GDM1 (cell line): ENCODE data around the gene GMPPA.

Experiments used
- DNase-seq: peaks from one replicate; lab custom pipeline; 2025; lab: John Stamatoyannopoulos, UW

Gene GMPPA

DNA sequence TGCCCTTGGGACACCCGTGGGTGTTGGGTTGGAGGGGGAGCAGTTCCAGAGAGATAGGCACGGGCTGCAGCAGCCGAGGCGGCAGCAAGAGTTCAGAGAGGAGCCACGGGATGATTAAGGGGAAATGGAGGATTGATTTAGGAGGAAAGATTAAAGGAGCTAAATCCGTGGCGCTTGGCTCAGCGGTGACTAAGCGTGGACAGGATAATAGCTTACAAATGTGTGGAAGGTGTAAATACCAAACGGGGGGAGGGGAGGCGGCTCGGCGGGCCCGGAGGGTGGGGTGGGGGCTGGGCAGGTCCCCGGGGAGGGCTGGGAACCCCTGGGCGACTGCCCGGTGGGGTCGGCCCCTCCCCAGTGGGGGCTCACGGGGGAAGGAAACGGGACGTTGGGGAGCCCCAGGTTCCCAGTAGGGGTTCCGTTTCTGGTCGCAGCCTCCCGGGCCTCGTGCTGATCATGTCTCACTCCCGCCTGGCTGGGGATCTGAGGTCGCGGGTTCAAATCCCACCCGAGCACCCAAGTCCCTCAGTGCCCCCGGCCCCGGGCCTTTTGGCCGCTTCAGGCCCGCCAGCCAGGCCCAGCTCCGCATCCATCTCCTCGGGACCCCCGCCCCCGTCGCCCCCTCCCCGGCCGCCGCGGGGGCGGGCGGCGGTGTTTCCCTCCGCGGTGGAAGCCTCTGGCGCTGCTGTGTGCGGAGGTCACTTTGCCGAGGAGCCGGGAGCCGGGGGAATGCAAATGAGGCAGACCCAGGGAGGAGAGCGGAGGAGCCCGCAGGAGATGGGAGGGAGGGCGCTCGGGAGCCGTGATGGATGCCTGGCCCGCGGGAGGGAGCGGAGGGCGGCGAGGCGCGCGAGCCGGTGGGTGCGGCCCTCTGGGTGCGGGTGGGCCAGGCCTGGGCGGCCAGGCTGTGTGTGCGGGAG is 23.7 kb downstream of the GMPPA start:
- no peak for DNase-seq

DNA sequence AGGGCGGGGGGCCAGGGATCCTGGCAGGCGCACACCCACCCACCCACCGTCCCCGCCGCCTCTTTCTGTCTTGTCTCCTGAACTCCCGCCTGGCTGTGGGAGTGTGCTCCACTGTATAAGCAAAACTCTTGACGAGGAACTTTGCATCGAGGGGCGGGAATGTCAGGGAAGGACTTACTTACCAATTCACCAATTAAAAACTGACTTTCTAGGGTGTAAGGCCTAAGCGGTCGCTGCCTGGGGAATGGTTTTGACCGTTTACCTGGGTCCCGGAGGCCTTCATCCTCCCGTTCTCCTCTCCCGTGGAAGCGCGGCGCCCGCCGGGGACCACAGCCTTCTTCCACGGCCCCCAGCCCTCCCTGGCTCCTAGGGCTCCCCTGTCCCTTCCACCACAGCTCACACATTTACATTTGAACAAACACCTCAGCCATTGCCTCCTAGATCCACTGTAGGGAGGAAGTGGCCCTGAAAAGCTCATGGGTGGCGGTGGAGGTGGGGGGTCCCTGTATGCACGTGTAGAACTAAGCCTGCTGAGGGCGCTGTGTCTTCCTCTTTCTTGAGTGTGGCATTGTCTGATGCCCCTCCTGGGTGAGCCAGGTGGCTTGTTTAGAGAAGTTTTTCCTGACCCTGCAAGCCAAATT is 24.5 kb downstream of the GMPPA start:
- DNase-seq = no peak

DNA sequence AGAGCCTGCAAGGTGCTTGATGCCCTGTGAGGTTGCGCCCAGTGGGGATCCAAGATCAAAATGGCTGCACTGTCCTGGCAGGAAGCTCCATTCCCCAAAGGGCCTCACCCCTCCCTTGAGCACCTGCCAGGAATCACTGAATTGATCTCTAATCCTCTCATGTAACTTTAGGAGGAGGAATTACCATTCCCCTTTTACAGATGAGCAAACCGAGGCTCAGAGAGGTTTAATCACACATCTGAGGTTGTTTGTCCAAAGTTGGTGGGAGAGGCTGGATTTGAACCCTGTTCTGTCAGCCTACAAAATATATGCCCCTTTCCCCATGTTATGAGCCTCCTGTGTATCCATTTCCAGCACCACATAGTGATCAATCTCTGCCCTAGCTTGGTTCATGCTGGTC is 26.1 kb downstream of the GMPPA start:
- DNase-seq = no peak

DNA sequence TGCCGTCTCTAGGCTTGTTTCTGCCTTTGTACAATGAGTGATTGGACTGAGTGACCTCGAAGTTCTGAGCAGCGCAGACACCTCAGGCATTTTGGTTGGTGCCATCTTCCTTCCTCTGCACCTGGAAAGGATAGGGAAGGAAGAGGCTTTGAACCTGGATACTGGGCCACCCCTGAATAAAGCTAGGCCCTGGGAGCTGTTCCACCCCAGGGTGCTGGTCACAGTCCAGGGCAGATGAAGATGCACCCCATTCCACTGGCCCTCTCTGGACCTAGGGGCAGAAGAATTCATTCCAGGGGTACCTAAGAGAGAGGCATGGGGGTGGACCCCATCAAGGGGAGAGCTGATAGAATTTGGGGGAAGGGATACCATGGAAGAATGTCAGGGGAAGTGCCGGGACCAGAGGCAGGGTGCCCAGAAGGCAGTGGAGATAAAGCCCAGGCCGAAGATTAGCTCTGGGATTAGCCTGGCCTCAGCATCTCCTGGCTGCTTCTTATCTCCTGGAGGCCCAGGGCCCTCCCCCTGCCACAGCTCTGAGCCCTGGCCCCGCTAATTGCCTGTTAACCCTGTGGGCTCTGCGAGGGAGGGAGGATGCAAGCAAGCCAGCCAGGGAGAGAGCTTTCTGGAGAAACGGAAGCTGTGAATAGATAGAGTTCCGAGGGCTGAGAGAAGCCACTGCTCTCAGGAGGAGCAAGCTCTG is 27.0 kb downstream of the GMPPA start:
- no peak for DNase-seq

DNA sequence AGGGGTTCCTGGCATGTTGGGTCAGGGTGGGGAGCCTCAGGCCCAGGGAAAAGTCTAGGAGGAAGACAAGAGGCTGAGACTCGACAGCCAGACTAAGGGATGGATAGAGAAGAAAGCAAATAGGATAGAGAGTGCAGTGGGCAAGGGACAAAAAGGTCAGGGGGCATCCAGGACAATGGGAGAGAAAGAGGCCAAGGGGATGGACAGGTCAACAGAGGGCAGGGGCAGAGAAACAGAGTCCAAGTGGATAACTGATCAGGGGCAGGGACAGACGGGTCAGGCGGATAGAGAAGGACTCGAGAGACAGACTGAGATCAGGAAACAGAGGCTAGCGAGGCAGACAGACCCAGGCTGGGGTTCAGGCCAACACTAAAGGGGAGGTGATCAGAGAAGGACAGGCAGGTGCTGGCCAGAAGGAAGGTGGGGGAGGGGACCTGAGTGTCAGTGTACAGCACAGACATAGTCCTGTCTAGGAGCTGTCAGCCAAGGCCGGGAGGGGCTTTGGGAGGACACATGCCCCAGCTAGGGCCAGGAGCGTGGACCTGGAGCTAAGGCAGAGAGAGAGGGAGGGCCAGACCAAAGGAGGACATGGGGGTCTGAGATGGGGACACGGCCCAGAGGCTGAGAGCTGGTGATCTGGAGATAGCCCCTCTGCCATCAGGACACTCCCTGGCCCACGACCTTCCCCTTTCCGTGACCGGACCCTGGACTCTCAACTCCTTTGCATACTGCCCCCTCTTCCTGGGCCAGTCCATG is 27.8 kb downstream of the GMPPA start:
- DNase-seq = no peak

DNA sequence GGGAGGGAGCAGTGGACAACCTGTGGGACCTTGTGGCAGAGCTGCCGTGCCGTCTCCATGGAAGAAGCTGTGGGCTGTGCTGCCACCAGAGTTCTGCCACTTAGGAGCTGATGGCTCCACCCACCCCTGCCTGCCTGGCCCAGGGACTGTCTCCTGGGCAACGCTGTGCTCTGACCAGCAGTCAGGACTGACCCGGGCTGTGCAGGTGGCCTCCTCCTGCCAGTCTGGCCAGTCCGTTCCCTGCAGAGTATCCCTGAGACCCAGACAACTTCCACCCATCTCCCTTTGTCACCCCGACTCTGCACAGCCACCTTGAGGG is 28.3 kb downstream of the GMPPA start:
- DNase-seq = no peak

DNA sequence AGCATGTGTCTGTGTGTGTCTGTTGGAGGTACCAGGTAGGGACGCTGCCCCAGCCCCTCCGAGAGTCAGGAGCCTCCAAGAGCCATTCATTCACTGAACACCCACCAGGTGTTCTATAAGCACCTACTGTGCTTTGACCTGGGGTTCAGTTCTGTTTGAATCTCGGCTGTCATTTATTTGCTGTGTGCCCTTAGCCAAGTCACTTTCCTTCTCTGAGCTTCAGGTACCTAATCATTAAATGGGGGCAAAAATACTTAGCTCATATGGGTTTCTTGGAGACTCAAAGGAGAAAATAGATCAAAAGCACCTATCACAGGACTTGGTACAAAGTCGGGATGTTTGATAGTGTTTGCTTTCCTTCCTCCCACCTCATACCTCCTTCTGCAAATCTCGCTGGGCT is 28.8 kb downstream of the GMPPA start:
- no peak for DNase-seq

DNA sequence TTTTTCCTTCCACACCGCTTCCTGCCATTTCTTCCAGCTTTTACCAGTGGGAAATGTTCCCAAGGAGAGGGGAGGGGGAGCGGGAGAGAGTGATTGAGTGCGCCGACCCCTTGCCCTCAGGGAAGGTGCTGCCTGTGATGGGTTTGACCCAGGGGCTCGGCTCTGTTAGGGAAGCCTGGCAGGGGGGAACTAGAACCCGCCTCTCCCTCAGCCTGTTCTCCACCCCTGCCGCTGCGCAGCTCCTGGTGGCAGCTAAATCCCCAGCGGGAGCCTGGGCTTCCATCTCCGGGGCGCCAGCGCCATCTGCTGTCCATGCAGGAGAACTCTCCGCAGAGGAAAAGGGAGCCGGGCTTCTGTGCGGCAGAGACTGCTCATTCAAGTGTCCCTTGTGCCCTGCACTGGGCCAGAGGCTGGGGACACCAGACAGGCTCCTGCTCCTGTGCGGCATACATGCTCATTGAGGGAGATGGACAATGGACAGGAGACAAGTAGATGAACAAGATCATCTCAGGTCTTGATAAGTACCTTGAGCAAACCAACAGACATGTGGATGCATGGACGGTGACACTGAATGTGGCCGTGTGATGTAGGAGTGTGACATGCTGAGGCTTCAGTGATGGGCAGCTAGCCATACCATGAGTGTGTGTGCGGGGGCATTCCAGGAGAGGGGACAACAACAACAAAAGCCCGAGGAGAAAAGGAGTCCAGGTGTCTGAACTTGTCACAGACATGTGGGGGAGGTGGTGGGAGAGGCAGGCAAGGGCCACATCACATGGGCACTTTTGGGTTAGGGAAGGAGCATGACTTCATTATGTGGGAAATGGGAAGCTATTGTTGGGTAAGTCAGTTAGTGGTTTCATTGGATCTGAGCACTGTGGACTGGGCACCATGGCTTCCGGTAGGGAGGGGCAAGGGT is 31.6 kb downstream of the GMPPA start:
- DNase-seq = peak; percentile 68

DNA sequence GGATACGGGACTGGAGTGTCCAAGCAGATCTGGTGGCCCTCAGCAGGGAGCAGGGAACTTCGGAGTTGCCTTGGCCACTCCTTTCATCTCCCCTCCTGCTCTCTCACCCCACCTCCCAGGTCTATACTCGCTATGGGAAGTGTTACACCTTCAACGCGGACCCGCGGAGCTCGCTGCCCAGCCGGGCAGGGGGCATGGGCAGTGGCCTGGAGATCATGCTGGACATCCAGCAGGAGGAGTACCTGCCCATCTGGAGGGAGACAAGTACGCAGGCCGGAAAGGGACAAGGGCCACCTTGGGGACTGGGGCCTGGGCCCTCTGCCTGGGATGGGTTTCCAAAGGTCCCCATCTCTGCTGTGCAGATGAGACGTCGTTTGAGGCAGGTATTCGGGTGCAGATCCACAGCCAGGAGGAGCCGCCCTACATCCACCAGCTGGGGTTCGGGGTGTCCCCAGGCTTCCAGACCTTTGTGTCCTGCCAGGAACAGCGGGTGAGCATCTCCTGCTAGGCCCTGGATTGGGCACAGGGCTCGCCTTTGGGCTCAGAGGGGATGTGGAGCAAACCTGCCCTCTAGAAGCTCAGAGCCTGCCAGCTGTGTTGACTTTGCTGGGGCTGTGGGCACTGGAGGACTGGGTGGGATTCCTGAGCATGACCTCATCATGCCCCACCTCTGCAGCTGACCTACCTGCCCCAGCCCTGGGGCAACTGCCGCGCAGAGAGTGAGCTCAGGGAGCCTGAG is 33.1 kb downstream of the GMPPA start:
- no peak for DNase-seq

DNA sequence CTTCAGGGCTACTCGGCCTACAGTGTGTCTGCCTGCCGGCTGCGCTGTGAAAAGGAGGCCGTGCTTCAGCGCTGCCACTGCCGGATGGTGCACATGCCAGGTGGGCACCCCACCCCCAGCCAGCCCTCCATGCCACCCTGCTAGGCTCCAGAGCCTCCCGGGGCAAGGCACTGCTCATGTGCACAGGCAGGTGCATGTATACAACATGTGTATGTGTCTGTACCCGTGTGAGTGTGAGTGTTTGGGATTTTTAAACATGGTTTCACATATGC is 33.6 kb downstream of the GMPPA start:
- DNase-seq = no peak

DNA sequence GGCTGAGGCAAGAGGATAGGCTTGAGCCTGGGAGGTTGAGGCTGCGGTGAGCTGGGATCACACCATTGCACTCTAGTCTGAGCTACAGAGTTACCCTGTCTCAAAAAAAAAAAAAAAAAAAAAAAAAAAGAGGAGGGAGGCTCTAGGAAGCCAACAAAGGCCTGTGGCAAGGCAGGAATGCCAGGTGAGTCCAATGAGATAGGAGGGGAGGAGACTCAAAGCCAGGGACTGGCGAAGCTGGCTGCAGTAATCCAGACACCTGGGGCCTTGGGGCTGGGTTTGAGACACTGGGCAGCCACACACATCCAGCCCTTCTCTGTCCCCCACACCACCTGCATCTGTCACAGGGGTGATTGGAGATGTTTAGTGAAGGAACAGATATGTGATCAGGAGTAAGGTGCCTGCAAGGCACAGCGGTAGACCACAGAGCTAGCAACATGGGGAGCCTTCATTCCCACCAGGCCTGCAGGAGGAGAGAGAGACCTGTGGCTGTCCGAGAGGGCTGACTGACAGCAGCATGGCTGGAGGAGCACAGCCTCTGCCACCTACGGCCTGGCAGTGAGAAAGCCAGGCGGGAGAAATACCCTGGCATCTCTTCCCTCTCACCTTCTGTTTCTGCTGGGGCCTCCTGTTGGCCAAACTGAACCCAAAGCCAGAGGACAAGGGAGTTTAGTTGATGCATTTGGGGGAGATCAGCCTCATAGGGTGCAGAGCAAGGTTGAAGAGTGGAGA is 35.4 kb downstream of the GMPPA start:
- no peak for DNase-seq

DNA sequence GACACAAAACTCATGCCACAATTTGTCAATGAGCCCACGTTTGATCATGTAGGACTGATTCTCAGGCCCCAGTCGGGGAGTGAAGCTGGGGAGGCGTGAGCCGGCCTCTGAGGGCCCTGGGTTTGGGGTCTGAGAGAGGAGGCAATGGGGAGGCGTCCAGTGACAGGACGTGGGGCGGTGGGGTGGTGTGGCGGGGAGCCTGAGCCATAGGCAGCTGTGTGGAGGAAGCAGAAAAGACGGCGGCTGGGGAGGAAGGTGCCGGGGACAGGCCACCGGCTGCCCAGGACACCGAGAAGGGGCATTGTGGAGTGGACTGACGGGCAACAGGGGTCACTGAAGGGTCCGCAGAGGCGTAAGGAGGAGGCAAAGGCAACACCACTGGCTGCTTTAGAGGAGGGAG is 37.7 kb downstream of the GMPPA start:
- no peak for DNase-seq

DNA sequence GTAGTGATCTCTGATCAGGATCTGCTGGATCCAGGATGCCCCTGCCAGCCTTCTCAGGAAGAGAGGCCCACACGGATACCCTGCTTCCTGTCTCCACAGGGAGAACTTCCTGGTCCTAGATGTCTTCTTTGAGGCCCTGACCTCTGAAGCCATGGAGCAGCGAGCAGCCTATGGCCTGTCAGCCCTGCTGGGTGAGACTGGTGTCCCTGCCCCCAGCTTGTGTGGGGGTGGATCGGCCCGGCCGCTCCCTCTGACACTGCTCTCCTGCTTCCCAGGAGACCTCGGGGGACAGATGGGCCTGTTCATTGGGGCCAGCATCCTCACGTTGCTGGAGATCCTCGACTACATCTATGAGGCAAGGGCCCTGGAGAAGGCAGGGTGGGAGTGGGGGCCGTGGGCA is 38.3 kb downstream of the GMPPA start:
- DNase-seq = no peak

DNA sequence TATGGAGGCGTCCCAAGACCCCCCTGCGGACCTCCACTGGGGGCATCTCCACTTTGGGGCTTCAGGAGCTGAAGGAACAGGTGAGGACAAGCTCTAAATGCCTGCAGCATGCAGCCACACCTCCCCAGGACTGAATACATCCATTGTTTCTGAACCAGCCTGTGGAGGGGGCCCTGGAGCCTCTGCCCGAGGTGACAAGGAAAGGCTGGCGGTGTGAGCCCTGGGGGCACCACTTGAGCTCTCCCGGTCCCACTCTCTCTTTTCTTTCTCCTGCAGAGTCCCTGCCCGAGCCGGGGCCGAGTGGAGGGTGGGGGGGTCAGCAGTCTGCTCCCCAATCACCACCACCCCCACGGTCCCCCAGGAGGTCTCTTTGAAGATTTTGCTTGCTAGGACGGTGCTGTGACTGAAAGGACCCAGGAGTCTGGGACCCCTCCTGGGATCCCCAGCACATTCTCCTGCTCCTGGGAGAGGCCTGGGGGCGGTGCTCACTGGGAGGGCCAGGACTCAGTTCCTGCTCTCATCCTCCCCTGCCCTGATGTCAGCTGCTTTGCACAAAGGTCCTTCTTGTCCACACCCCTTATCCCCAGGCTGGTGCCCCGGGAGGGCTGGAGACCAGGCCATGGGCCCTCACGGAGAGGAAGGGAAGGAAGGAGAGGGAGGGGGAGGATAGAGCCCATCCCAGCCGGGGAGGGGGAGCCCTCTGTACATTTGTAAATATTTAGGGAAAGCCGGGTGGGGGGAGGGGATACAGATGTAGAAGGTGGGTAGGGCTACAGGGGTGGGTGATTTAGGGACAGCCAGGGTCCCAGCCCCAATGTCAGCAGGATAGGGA is 39.2 kb downstream of the GMPPA start:
- DNase-seq = no peak

DNA sequence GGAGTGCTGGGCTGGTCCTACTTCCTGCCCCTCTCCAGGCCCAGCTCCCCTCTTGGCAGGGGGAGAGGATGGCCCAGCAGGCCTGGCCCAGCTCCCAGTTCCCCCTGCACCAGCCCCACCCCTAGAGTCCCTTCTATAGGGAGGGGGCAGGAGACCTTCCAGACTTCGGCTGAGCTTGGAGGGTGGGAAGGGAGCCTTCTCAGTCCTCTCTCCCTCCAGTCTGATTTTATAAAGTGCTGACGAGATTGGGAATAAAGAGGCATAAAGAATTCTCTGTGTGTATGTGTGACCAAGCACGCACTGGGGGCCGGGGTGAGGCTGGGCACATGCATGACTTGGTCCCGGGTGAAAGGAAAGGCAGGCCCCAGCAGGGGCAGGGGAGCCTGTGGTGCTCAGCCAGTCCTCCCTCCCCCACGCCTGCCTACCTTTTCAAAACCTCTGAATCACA is 39.8 kb downstream of the GMPPA start:
- no peak for DNase-seq

DNA sequence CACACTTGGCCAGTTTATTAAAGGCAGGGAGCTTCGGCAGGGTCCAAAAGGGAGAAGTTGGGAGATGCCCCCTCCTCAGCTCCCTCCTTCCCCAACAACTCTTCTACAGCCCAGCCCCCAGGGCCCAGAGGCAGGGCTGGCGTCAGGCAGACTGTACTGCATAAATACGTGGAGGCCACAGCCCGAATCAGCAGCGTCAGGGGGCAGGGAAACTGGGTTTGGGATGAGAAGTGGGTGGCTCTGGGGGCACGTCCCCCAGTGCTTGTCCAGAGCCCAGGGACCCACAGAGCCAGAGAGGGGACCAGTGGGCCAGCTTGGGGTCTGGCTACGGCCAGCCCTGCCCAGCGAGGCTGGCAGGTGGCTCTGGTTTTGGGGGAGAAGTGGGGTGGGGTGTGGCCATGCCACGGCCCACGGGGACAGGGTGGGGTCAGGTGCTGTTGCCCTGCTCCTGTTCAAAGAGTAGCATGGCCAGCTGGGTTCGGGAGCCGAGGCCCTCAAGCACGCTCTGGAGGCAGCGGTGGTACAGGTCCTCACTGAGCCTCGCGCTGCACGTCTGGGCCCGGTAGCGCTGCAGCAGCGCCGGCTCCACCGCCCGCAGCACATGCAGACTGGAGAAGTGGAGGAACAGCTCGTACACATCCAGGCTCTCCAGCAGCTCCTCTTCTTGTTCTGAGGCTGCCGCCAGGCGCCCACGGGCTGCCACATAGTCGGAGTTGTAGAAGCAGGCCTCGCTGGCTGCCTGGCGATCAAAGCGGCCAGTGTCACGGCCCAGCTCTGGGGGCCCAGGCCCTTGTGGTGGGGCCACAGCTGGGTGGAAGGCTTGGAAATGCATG is 40.5 kb downstream of the GMPPA start:
- no peak for DNase-seq

DNA sequence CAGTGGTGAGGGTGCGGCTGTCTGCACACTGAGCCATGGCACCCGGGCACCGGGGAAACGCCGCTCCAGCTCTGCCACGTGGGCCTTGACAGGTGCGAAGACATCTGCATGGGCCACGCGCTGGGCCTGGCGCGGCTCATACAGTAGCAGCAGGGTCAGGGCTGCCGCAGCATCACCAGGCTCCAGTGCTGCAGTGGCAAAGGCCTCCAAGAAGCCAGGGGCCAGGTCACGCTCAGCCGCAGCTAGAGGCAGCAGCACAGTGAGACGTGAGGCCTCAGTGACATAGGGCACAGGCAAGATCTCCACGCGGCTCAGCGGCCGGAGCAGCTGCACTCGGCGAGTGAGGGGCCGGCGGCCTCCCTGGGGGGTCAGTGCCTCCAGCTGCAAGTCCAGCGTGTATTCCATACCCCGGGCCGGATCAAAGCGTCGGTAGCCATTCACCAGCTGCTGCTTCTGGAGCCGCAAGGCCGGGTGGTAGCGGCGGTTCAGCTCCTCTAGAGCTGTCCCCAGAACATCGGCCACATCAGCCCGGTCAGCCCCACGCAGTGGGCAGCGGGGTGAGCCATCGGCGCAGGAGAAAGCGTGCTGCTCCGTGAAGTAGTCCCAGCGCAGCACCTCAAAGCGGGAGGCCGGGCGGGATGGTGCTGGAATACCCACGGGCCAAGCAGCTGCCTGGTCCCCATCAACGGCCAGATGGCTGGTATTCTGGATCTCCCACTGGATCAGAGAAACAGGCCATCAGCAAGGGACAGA is 41.4 kb downstream of the GMPPA start:
- DNase-seq = no peak
